ENCODE data around the gene CDIPT. TPM values are rescaled to one million over a fixed set of nuclear protein-coding genes. Genes with fewer than 3 reads are reported as not detected.

Gene CDIPT
- total RNA-seq, 1 experiment from 2014 or later = 52.8 TPM

DNA sequence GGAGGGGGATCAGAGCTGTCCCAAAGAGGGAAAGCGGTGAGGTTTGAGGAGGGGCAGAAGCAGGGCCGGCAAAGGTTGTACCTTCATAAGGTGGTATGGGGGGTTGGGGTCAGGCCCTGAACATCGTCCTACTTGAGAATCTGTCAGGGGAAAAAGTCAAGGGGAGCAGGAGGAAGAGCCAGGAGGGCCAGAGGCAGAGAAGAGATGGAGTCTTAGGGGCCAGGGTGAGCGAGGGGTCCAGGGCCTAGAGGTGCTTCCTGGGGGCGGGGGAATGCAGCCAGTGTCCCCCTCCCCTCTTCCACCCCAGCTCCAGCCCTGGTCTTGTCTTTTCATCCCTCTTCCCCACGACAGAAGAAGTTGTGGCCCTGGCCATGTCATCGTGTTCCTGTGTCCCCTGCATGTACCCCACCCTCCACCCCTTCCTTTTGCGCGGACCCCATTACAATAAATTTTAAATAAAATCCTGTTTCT, 52.3 kb downstream of the CDIPT start:
- DNase-seq (ENCODE audit: low spot score) = no peak

DNA sequence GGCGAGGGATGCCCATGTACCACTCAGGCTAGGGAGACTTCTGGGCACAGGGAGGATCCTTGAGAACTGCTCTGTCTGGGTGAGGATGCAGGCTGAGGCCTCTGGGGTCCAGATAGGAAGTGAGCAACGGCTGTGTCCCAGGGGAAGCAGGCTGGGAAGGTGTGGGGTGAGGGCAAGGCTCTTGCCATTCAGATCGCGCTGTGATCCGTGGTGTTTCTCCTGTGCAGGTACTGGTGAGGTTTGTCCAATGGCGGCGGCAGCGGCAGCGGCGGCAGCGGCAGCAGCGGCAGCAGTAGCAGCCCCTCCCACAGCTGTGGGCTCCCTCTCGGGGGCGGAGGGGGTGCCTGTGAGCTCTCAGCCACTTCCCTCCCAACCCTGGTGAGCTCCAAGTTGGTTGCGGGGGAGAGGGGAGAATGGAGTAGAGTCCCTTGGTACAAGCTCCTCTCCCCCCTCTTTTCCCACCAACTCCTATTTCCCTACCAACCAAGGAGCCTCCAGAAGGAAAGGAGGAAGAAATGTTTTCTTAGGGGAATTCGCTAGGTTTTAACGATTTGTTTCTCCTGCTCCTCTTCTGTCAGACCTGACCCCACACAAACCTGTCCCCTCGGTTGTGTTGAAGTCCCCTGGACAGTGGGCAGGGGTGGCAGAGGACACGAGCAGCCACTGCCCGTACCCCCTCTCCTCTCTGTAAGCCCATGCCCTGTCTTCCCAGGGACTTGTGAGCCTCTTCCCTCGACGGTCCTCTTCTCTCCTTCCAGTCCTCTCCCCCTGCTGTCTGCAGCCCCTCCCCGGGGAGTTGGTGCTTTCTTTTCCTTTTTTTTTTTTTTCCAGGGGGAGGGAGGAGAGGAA, 53.0 kb downstream of the CDIPT start:
- DNase-seq (ENCODE audit: low spot score) = no peak

DNA sequence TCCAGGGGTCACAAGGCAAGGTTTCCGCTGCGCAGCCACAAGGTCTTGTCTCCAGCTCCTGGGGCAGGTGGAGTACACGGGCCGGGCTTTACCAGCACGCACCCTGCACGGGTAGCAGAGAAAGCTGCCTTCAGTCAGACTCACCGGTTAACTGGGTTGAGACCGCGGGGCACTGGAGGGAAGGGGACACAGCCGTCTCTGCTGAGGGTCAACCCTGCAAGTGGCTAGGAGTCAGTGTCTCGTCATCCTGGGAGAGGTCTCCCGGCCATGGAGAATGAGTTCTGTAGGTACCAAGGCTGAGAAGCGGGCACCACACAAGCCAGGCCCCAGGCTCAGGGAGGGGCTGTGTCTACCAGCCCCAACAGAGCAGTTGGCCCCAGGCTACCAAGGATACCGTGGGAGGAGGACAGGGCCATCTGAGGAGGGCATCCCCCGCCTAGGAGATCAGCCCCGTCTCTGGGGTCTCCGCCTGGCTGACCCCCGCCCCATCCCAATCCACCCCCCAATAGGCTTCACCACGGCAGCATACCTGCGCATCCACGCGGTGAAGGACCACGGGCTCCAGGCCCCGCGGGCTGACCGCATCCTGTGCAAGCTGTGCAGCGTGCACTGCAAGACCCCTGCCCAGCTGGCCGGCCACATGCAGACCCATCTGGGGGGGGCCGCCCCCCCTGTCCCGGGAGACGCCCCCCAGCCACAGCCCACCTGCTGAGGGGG, 53.8 kb downstream of the CDIPT start:
- no peak for DNase-seq (ENCODE audit: low spot score)

Other genes with a start within 250 kb of the CDIPT start
- gene SPN, start 200.0 kb downstream of the CDIPT start, total RNA-seq (2014; rRNA removed; shearing (Covaris generic)) = 0.70 and 2.8 TPM in 2 replicates
- gene QPRT, start 184.0 kb downstream of the CDIPT start, total RNA-seq (2014; rRNA removed; shearing (Covaris generic)) = 0.27 and 0.93 TPM in 2 replicates
- 3.5 and 4.6 TPM in 2 replicates for gene C16orf54, start 117.2 kb downstream of the CDIPT start, total RNA-seq (2014; rRNA removed; shearing (Covaris generic))
- gene ZG16, start 85.0 kb downstream of the CDIPT start, total RNA-seq (2014; rRNA removed; shearing (Covaris generic)) = not detected in 2 replicates
- 60.9 and 72.7 TPM in 2 replicates for gene KIF22, start 72.5 kb downstream of the CDIPT start, total RNA-seq (2014; rRNA removed; shearing (Covaris generic))
- 84.6 and 135 TPM in 2 replicates for gene MAZ, start 56.7 kb downstream of the CDIPT start, total RNA-seq (2014; rRNA removed; shearing (Covaris generic))
- 0.14 and 1.0 TPM in 2 replicates for gene PRRT2, start 51.0 kb downstream of the CDIPT start, total RNA-seq (2014; rRNA removed; shearing (Covaris generic))
- gene PAGR1, start 47.1 kb downstream of the CDIPT start, total RNA-seq (2014; rRNA removed; shearing (Covaris generic)) = 43.4 and 46.3 TPM in 2 replicates
- 83.0 and 87.2 TPM in 2 replicates for gene MVP, start 42.8 kb downstream of the CDIPT start, total RNA-seq (2014; rRNA removed; shearing (Covaris generic))
- 6.8 and 10.0 TPM in 2 replicates for gene SEZ6L2, start 36.3 kb upstream of the CDIPT start, total RNA-seq (2014; rRNA removed; shearing (Covaris generic))
- gene ASPHD1, start 37.3 kb upstream of the CDIPT start, total RNA-seq (2014; rRNA removed; shearing (Covaris generic)) = 3.6 and 6.9 TPM in 2 replicates
- 3.3 and 7.4 TPM in 2 replicates for gene KCTD13, start 63.0 kb upstream of the CDIPT start, total RNA-seq (2014; rRNA removed; shearing (Covaris generic))
- 60.8 and 85.4 TPM in 2 replicates for gene TMEM219, start 98.9 kb upstream of the CDIPT start, total RNA-seq (2014; rRNA removed; shearing (Covaris generic))
- gene TAOK2, start 110.6 kb upstream of the CDIPT start, total RNA-seq (2014; rRNA removed; shearing (Covaris generic)) = 11.6 and 17.2 TPM in 2 replicates
- gene HIRIP3, start 132.4 kb upstream of the CDIPT start, total RNA-seq (2014; rRNA removed; shearing (Covaris generic)) = 18.2 and 24.8 TPM in 2 replicates
- gene INO80E, start 133.0 kb upstream of the CDIPT start, total RNA-seq (2014; rRNA removed; shearing (Covaris generic)) = 85.3 and 87.1 TPM in 2 replicates
- gene DOC2A, start 147.8 kb upstream of the CDIPT start, total RNA-seq (2014; rRNA removed; shearing (Covaris generic)) = 0.12 TPM in 1 of 2 replicates, not detected in the other
- not detected in 2 replicates for gene C16orf92, start 160.0 kb upstream of the CDIPT start, total RNA-seq (2014; rRNA removed; shearing (Covaris generic))
- 0.04 TPM in 1 of 2 replicates, not detected in the other for gene TLCD3B, start 168.0 kb upstream of the CDIPT start, total RNA-seq (2014; rRNA removed; shearing (Covaris generic))
- 1,896 and 1,920 TPM in 2 replicates for gene ALDOA, start 202.5 kb upstream of the CDIPT start, total RNA-seq (2014; rRNA removed; shearing (Covaris generic))
- 117 and 139 TPM in 2 replicates for gene PPP4C, start 212.8 kb upstream of the CDIPT start, total RNA-seq (2014; rRNA removed; shearing (Covaris generic))
- gene TBX6, start 228.7 kb upstream of the CDIPT start, total RNA-seq (2014; rRNA removed; shearing (Covaris generic)) = not detected in 2 replicates
- gene YPEL3, start 233.0 kb upstream of the CDIPT start, total RNA-seq (2014; rRNA removed; shearing (Covaris generic)) = 4.1 and 6.7 TPM in 2 replicates